Measurements from ENCODE around the gene ZNF672.

Gene ZNF672

DNA sequence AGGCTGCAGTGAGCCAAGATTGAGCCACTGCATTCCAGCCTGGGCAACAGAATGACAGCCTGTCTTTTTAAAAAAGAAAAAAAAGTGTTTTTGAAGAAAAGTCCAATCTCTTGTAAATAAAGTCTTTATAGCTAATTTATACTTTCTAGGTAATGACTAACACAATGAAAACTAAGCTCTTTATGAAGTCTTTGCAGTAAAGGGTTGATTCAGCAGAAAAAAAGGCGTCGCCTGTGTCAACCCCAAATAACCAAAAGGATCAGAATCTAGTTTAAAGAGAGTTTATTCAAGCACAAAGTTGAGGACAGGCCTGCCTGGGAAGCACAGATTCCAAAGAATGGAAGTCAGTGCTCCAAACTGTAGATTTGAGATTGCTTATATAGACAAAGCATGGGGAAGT is 53.7 kb downstream of the ZNF672 start:
- DNase-seq, result no peak

DNA sequence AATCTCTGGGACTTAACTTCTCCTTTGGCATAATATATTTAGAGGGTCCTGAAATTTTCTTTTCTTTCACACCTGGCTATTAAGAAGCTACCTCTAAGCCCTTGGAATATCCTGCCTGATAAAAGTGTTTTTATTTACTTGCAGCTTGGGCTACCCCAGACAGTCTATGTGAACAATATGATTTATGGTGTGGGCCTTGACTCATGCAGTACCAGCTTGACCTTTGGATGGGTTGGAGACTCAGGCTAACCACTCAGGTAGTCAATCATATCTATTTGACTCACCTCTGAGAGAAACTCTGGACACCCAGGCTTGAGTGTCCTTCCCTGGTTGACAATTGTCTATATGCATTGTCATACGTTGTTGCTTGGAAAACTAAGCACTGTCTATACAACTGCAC is 54.6 kb downstream of the ZNF672 start:
- no peak for DNase-seq

DNA sequence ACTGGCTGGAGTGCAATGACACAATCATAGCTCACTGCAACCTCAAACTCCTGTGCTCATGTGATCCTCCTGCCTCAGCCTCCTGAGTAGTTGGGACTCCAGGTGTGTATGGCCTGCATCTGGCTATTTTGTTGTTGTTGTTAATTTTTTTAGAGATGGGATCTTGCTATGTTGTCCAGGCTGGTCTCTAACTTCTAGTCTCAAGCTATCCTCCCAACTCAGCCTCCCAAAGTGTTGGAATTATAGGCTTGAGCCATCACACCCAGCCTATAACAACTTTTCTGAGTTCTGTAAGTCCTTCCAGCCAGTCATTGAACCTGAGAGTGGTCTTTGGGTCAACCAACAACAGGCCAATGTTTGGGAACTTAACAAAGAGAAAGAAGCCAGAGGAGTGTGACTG is 56.8 kb downstream of the ZNF672 start:
- DNase-seq, result no peak

DNA sequence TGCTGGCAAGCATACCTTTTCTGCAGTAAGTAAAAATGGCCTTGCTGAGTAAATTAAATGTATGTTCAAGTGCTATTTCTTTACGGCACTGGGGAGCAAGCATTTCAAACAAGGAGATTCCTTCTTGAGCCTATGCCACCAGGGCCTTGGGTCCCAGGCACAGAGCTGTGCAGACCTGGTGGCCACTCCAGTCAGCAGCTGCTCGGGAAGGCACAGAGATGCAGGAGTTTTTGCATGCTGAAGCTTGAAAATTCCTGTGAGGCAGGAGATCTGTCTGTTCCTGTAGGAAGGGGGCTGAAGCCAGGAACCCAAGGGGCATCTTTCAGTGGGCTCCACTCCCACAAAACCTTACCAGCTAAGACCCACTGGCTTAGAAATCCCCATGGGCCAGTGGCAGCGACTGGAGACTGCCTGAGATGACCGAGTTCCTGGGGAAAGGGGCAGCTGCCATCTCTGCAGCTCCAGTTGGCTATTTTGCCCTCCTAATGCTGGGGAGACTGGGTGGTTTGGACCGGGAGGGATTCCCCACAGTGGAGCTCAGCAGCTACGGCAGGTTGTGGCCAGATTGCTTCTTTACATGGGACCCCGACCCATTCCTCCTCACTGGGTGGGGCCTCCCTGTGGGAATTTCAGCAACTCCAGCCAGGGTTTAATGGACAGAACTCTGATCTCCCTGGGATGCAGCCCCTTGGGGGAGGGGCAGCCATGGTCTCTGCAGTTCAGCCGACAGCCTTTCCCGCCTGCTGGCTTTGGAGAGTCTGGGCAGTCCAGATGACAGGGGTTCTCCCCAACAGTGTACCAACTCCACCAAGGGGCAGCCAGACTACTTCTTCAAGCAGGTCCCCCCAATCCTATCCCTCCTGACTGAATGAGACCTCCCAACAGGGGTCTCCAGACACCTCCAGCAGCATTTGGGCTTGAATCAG is 59.7 kb downstream of the ZNF672 start:
- DNase-seq, result no peak
